Measurements from ENCODE around the gene GSPT1.

DNA sequence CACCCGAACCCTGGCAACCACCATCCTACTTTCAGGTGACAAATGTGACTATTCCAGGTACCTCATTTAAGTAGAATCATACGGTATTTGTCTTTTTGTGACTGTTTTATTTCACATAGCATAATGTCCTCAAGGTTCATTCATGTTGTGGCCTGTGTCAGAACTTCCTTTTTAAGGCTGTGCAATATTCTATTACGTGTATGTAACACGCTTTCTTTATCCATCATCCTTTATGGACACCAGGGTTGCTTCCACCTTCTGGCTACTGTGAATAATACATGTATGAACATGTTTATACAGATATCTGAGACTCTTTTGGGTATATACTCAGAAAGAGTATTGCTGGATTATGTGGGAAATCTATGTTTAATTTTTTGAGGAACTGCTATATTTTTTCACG is 35.7 kb downstream of the GSPT1 start:
- TF ChIP-seq, protein P1, sequence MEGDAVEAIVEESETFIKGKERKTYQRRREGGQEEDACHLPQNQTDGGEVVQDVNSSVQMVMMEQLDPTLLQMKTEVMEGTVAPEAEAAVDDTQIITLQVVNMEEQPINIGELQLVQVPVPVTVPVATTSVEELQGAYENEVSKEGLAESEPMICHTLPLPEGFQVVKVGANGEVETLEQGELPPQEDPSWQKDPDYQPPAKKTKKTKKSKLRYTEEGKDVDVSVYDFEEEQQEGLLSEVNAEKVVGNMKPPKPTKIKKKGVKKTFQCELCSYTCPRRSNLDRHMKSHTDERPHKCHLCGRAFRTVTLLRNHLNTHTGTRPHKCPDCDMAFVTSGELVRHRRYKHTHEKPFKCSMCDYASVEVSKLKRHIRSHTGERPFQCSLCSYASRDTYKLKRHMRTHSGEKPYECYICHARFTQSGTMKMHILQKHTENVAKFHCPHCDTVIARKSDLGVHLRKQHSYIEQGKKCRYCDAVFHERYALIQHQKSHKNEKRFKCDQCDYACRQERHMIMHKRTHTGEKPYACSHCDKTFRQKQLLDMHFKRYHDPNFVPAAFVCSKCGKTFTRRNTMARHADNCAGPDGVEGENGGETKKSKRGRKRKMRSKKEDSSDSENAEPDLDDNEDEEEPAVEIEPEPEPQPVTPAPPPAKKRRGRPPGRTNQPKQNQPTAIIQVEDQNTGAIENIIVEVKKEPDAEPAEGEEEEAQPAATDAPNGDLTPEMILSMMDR (IDR thresholded peaks at IDR 0.05): no peak
- TF ChIP-seq POLR2A (IDR thresholded peaks at IDR 0.05) (no peak), POLR2AphosphoS5 (IDR thresholded peaks at IDR 0.05) (no peak)

All from sigmoid colon (tissue), 4 donors.